Effector memory CD8-positive, alpha-beta T cell (primary cell): Measurements from ENCODE around the gene CHMP1A.
"Not testable (repeated sequence)": the region's sequence is repeated elsewhere in the genome, so short reads cannot be mapped to it uniquely, and the experiment has no call there.

Source experiments
- ATAC-seq: fragments of 150-1000 bp; cut with Tn5 transposase; replicated peaks from 2 replicates; pipeline ENCODE4 v1.10.0; 2021; ENCODE audit warnings: mild to moderate bottlenecking, moderate library complexity
- DNase-seq, 3 experiments: peaks; one replicate each; pipeline ENCODE4 v3.0.0; 2021
- H3K27ac Mint-ChIP-seq, 2 donors: one replicate each; pipeline ENCODE4 v1.8.0; 2022; ENCODE audit warnings: mild to moderate bottlenecking in 2 of 2, mixed read lengths in 2 of 2, moderate library complexity in 2 of 2
- H3K27me3 Mint-ChIP-seq, 2 donors: one replicate each; pipeline ENCODE4 v1.8.0; 2022; ENCODE audit warnings: mixed read lengths in 2 of 2
- H3K36me3 Mint-ChIP-seq: one replicate; pipeline ENCODE4 v1.8.0; 2022; ENCODE audit warnings: mild to moderate bottlenecking, moderate library complexity, mixed read lengths; ENCODE audit not compliant: insufficient read depth
- H3K4me1 Mint-ChIP-seq, 2 donors: one replicate each; pipeline ENCODE4 v1.8.0; 2022; ENCODE audit warnings: low read depth in 2 of 2, mixed read lengths in 2 of 2
- H3K4me3 Mint-ChIP-seq, 2 donors: one replicate each; pipeline ENCODE4 v1.8.0; 2022; ENCODE audit warnings: mild to moderate bottlenecking in 2 of 2, mixed read lengths in 2 of 2, moderate library complexity in 2 of 2
- H3K9me3 Mint-ChIP-seq, 2 donors: one replicate each; pipeline ENCODE4 v1.8.0; 2022; ENCODE audit warnings: mixed read lengths in 2 of 2

The CHMP1A gene

GRCh38 chr16:89638455-89638854 lies 19.1 kb downstream of the CHMP1A start:
- Mint-ChIP-seq H3K4me1 (peaks cover 8 to 10% of the 10 kb centered on the region in 2 donors), H3K4me3 (no peak overlapping the region), H3K27ac (no peak overlapping the region), H3K9me3 (no peaks in the 10 kb centered on the region), H3K27me3 (peaks cover 0 to 18% of the 10 kb centered on the region in 2 donors), H3K36me3 (peaks cover 17% of the 10 kb centered on the region)
- no peak for ATAC-seq
- no peak for DNase-seq

- ATAC-seq = no peak
- peaks cover 17% of the 10 kb centered on the region for H3K36me3 Mint-ChIP-seq
Observed at GRCh38 chr16:89637379-89637778, 20.1 kb downstream of the CHMP1A start.

DNA sequence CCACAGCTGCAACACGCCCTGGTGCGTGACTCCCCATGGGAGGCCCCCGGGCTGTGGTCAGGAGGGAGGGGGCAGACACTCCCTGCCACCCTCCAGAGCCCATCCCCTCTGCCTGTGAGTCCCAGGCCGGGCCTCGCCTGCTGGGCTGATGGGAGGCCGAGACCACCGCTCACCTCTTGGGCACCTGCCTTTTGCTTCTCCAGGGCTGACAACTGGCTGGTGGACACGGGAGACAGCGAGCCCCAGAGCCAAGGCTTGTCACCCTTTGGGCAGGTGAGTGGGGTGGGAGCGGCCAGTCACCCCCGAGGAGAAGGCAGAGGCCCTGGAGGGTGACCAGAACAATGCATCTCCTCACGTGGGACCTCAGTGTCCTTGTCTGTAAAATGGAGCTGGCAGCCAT lies 20.8 kb downstream of the CHMP1A start:
- H3K9me3 Mint-ChIP-seq = no peaks in the 10 kb centered on the region
- no peak for DNase-seq
- no peak overlapping the region for H3K27ac Mint-ChIP-seq
- ATAC-seq = no peak
- peaks cover 0 to 19% of the 10 kb centered on the region in 2 donors for H3K27me3 Mint-ChIP-seq
- peaks cover 8 to 10% of the 10 kb centered on the region in 2 donors for H3K4me1 Mint-ChIP-seq
- peaks cover 12% of the 10 kb centered on the region for H3K36me3 Mint-ChIP-seq
- no peak overlapping the region for H3K4me3 Mint-ChIP-seq

More at GRCh38 chr16:89637379-89637778, 20.1 kb downstream of the CHMP1A start:
- Mint-ChIP-seq H3K4me1 (peaks cover 8 to 10% of the 10 kb centered on the region in 2 donors), H3K27me3 (peaks cover 0 to 19% of the 10 kb centered on the region in 2 donors), H3K9me3 (no peaks in the 10 kb centered on the region), H3K27ac (no peak overlapping the region), H3K4me3 (no peak overlapping the region)
- DNase-seq = no peak

- H3K4me1 Mint-ChIP-seq, ATAC-seq, H3K4me3 Mint-ChIP-seq, H3K36me3 Mint-ChIP-seq, DNase-seq, H3K9me3 Mint-ChIP-seq: not testable (repeated sequence)
- H3K27me3 Mint-ChIP-seq = peaks cover 0 to 19% of the 10 kb centered on the region in 2 donors
- H3K27ac Mint-ChIP-seq = peak overlapping the region in 1 of 2 donors; percentile 46
Observed at GRCh38 chr16:89634463-89635385, 22.8 kb downstream of the CHMP1A start.

- ATAC-seq = no peak
- H3K27me3 Mint-ChIP-seq = peaks cover 0 to 19% of the 10 kb centered on the region in 2 donors
- H3K4me1 Mint-ChIP-seq = no peaks in the 10 kb centered on the region
- no peak overlapping the region for H3K4me3 Mint-ChIP-seq
- H3K36me3 Mint-ChIP-seq = peaks cover 3% of the 10 kb centered on the region
- no peak for DNase-seq
- no peak overlapping the region for H3K27ac Mint-ChIP-seq
- H3K9me3 Mint-ChIP-seq = no peaks in the 10 kb centered on the region
Observed at GRCh38 chr16:89633064-89633631, 24.4 kb downstream of the CHMP1A start.

- Mint-ChIP-seq H3K9me3 (no peaks in the 10 kb centered on the region), H3K4me3 (no peak overlapping the region), H3K27ac (no peak overlapping the region), H3K27me3 (peaks cover 0 to 15% of the 10 kb centered on the region in 2 donors), H3K4me1 (no peaks in the 10 kb centered on the region), H3K36me3 (peaks cover 11% of the 10 kb centered on the region)
- ATAC-seq = no peak
- DNase-seq = no peak
Observed at GRCh38 chr16:89629827-89630610, 27.5 kb downstream of the CHMP1A start.

DNA sequence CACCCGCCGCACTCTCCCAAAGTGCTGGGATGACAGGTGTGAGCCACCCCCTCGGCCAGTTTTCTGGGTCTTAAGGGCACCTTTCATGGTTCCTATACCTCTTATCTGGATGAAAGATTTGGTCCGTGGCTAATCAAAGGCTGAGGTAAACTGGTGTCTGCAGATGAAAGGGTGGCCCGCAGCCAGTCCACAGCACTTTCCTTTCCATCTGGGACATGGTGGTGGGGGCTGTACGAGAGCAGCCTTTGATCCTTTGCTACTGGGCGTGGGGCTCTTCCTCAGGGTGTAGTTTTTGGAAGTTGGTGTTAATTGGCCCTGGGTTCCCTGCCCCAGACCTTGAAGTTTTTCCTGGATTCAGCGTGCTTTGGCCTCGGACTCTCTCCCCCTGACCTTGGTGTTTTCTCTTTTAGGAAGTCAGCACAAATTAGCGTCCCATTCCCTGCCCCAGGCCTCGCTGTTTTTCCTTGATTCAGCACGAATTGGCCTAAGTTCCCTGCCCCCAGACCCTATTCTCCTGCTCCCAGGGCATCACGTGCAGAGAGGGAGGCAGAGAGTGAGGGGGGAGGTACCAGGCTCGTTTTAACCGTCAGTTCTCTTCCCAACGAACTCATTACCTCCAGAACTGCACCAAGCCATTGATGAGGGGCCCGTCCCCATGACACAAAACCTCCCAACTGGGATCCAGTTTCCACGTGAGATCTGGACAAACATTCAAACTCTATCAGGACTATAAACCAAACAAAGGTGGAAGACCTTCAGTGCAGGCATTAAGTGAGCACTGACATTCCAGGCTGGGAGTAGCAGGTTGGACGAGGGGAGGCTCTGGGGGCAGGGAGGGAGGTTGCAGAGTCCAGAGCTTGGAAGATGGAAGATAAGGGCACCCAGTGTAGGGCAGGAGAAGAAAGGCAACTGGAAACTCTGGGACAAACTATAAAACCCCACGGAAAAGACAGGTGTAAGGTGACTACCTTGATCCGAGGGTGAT lies 32.4 kb downstream of the CHMP1A start:
- H3K27ac Mint-ChIP-seq = no peak overlapping the region
- H3K4me1 Mint-ChIP-seq = no peaks in the 10 kb centered on the region
- peaks cover 6 to 57% of the 10 kb centered on the region in 2 donors for H3K27me3 Mint-ChIP-seq
- ATAC-seq (no peak), DNase-seq (no peak)
- no peaks in the 10 kb centered on the region for H3K9me3 Mint-ChIP-seq
- H3K36me3 Mint-ChIP-seq = peaks cover 7% of the 10 kb centered on the region
- no peak overlapping the region for H3K4me3 Mint-ChIP-seq

- no peak for DNase-seq
- H3K4me1 Mint-ChIP-seq = no peaks in the 10 kb centered on the region
- no peak overlapping the region for H3K4me3 Mint-ChIP-seq
- ATAC-seq = no peak
- peaks cover 7% of the 10 kb centered on the region for H3K36me3 Mint-ChIP-seq
- H3K27me3 Mint-ChIP-seq = peaks cover 6 to 57% of the 10 kb centered on the region in 2 donors
- H3K27ac Mint-ChIP-seq = no peak overlapping the region
- H3K9me3 Mint-ChIP-seq = no peaks in the 10 kb centered on the region
Observed at GRCh38 chr16:89623511-89624261, 33.8 kb downstream of the CHMP1A start.

DNA sequence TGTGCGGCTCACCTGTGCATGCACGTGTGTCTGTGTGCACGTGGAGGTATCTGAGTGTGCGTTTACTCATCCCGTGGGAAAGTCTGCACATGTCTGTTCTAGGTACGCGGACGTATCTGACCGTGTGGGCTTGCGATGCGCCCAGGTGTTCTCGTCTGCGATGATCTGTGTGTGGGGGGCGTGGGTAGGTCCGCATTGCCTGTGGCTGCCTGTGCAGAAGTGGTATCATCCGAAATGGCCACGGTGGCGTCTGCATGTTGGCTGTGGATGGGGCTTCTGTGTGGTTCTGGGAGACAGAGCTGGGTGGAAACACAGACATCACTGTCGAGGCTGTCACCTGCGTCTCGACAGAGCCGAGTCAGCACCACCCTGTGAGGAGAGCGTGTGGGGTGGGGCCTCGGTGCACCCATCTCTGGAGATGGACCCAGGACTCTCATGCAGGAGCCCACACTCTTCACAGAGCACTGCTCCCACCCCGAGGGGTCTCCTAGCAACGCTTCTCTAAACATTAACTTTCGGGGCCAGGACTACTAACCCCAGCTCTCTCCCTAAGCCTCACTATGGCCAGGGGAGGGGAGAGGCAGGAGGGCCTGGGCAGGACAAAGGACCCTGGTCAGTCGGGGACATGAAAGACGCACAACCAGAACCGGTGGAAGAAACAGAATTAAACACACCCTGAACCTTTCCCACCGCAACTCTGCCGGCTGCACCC lies 35.7 kb downstream of the CHMP1A start:
- Mint-ChIP-seq H3K27ac (no peak overlapping the region), H3K4me1 (peaks cover 4 to 5% of the 10 kb centered on the region in 2 donors), H3K36me3 (peaks cover 7% of the 10 kb centered on the region), H3K27me3 (peaks cover 6 to 57% of the 10 kb centered on the region in 2 donors), H3K9me3 (peaks cover 2% of the 10 kb centered on the region in 2 donors), H3K4me3 (no peak overlapping the region)
- no peak for ATAC-seq
- DNase-seq = no peak

GRCh38 chr16:89621136-89621697 lies 36.3 kb downstream of the CHMP1A start:
- H3K27ac Mint-ChIP-seq = no peak overlapping the region
- DNase-seq (no peak), ATAC-seq (no peak)
- peaks cover 7 to 9% of the 10 kb centered on the region in 2 donors for H3K9me3 Mint-ChIP-seq
- H3K4me1 Mint-ChIP-seq = peaks cover 11% of the 10 kb centered on the region in 2 donors
- H3K4me3 Mint-ChIP-seq = no peak overlapping the region
- peaks cover 9% of the 10 kb centered on the region for H3K36me3 Mint-ChIP-seq
- peaks cover 6 to 57% of the 10 kb centered on the region in 2 donors for H3K27me3 Mint-ChIP-seq

- Mint-ChIP-seq H3K4me1 (peaks cover 13% of the 10 kb centered on the region in 2 donors), H3K36me3 (peaks cover 9% of the 10 kb centered on the region), H3K9me3 (peaks cover 7 to 11% of the 10 kb centered on the region in 2 donors), H3K4me3 (no peak overlapping the region), H3K27ac (no peak overlapping the region), H3K27me3 (peaks cover 6 to 52% of the 10 kb centered on the region in 2 donors)
- no peak for DNase-seq
- no peak for ATAC-seq
Observed at GRCh38 chr16:89620406-89620841, 37.1 kb downstream of the CHMP1A start.
